PC-3 (cell line): ENCODE data around the gene TIAM2. TPM values are rescaled to one million over a fixed set of nuclear protein-coding genes. Genes with fewer than 3 reads are reported as not detected.

ENCODE experiments used
- ATAC-seq: fragments of 200-7000 bp; cut with Tn5 transposase; 2 replicates; pipeline ENCODE4 v1.9.1; 2020; ENCODE audit warnings: mild to moderate bottlenecking, moderate library complexity
- BruUV-seq: library from RNA; stranded (reverse); fragments of 400-500 nt; replicated peaks from 2 replicates; lab custom pipeline; 2021; lab: Mats Ljungman, UMichigan
- CTCF ChIA-PET: fragments of 300-600 bp; sonication (Branson Sonifier 250); formaldehyde crosslinking; loops from one replicate; lab custom pipeline; 2022; ENCODE audit warnings: antibody characterized with exemption; lab: Charles Lee
- POLR2A ChIA-PET: fragments of 300-600 bp; sonication (Branson Sonifier 250); formaldehyde crosslinking; loops from one replicate; lab custom pipeline; 2022; ENCODE audit warnings: antibody characterized with exemption; ENCODE audit not compliant: unreplicated experiment; lab: Charles Lee
- DNase-seq: peaks from one replicate; pipeline ENCODE4 v3.0.0-alpha.2; 2015
- H2AFZ ChIP-seq: fragments of 300-600 bp; sonication (generic); 2 replicates; pipeline ENCODE4 v1.6.0; 2016; ENCODE audit warnings: antibody characterized with exemption, low read length
- H3F3A ChIP-seq: fragments of 300-600 bp; sonication (generic); one replicate; pipeline ENCODE4 v1.6.0; 2017; ENCODE audit warnings: antibody characterized with exemption, low read length, control low read depth, mild to moderate bottlenecking; ENCODE audit not compliant: unreplicated experiment
- H3K27ac ChIP-seq: fragments of 300-600 bp; sonication (generic); 2 replicates; pipeline ENCODE4 v1.5.1; 2016; ENCODE audit warnings: mild to moderate bottlenecking, low read length
- H3K27me3 ChIP-seq: fragments of 300-600 bp; sonication (generic); 2 replicates; pipeline ENCODE4 v1.6.1; 2016; ENCODE audit warnings: low read length, mixed read lengths
- H3K36me3 ChIP-seq: fragments of 300-600 bp; sonication (generic); 2 replicates; pipeline ENCODE4 v1.6.1; 2016; ENCODE audit warnings: low read depth, mixed run types, low read length, mixed read lengths
- H3K4me1 ChIP-seq: fragments of 300-600 bp; sonication (generic); 2 replicates; pipeline ENCODE4 v1.5.1; 2016; ENCODE audit warnings: low read length; ENCODE audit not compliant: insufficient read depth
- H3K4me2 ChIP-seq: fragments of 300-600 bp; sonication (generic); 2 replicates; pipeline ENCODE4 v1.6.0; 2016; ENCODE audit warnings: low read length
- H3K4me3 ChIP-seq: fragments of 300-600 bp; sonication (generic); 2 replicates; pipeline ENCODE4 v1.5.1; 2016; ENCODE audit warnings: mild to moderate bottlenecking, low read length, mixed read lengths
- H3K79me2 ChIP-seq: fragments of 300-600 bp; sonication (generic); 2 replicates; pipeline ENCODE4 v1.6.1; 2017; ENCODE audit warnings: low read length, mixed read lengths
- H3K9ac ChIP-seq: fragments of 300-600 bp; sonication (generic); 2 replicates; pipeline ENCODE4 v1.6.0; 2016; ENCODE audit warnings: mild to moderate bottlenecking, low read length
- H3K9me2 ChIP-seq: fragments of 300-600 bp; sonication (generic); replicated peaks from 2 replicates; pipeline ENCODE4 v1.6.1; 2016; ENCODE audit warnings: mixed run types, low read length, mixed read lengths
- H3K9me3 ChIP-seq: fragments of 300-600 bp; sonication (generic); 2 replicates; pipeline ENCODE4 v1.6.1; 2016; ENCODE audit warnings: low read length, mixed read lengths
- H4K20me1 ChIP-seq: fragments of 300-600 bp; sonication (generic); 2 replicates; pipeline ENCODE4 v1.6.1; 2016; ENCODE audit warnings: low read length, mixed read lengths
- CTCF ChIP-seq: fragments of 300-600 bp; sonication (generic); conservative IDR thresholded peaks from 2 replicates; pipeline ENCODE4 v1.5.1; 2017; ENCODE audit warnings: antibody characterized with exemption, low read depth, mild to moderate bottlenecking, low read length
- EZH2 ChIP-seq: fragments of 300-600 bp; sonication (generic); IDR thresholded peaks from one replicate; pipeline ENCODE4 v1.6.1; 2017; ENCODE audit warnings: antibody characterized with exemption, mild to moderate bottlenecking, low read length; ENCODE audit not compliant: unreplicated experiment
- EZH2phosphoT487 ChIP-seq: fragments of 300-600 bp; sonication (generic); IDR thresholded peaks from 2 replicates; pipeline ENCODE4 v1.6.1; 2018; ENCODE audit warnings: mild to moderate bottlenecking, antibody characterized with exemption, low read length, borderline replicate concordance
- intact Hi-C: fragments of 100-400 bp; cut with micrococcal nuclease; formaldehyde crosslinking; loops from 2 replicates; pipeline ENCODE4 v1.9.0; 2023
- total RNA-seq: library from RNA; depleted of rRNA; stranded (reverse); fragments of >200 nt; gene quantifications from 2 replicates; pipeline ENCODE4 v1.2.3, GENCODE V29; 2014

TIAM2 gene
- total RNA-seq, 1 experiment from 2014 or later, result 4.5 TPM

GRCh38 chr6:155004017-155004416, 8.9 kb downstream of the TIAM2 start:
- no peaks in the 10 kb centered on the region for H4K20me1 ChIP-seq
- H3K36me3 ChIP-seq, result no peaks in the 10 kb centered on the region
- no peak overlapping the region for H3K4me3 ChIP-seq
- no peaks in the 10 kb centered on the region for H3K79me2 ChIP-seq
- H3K4me1 ChIP-seq, result no peaks in the 10 kb centered on the region
- no peaks in the 10 kb centered on the region for H3K9me2 ChIP-seq
- intact Hi-C loops, result no loop called here
- ATAC-seq (no peak), DNase-seq (no peak)
- ChIA-PET CTCF (no interaction called here), POLR2A (no interaction called here)
- no peak overlapping the region for H3K9ac ChIP-seq
- no peaks in the 10 kb centered on the region for H3K9me3 ChIP-seq
- H2AFZ ChIP-seq, result no peak overlapping the region
- H3K4me2 ChIP-seq, result no peak overlapping the region
- H3F3A ChIP-seq, result no peaks in the 10 kb centered on the region
- TF ChIP-seq CTCF (no peak), EZH2 (no peak), EZH2phosphoT487 (no peak)
- no TSS peak for BruUV-seq
- no peak overlapping the region for H3K27ac ChIP-seq
- H3K27me3 ChIP-seq, result no peaks in the 10 kb centered on the region

GRCh38 chr6:155004576-155005372, 9.7 kb downstream of the TIAM2 start:
- TF ChIP-seq CTCF, result no peak
- no peak for TF ChIP-seq EZH2
- TF ChIP-seq EZH2phosphoT487, result no peak
- H3K4me3 ChIP-seq, result no peak overlapping the region
- DNase-seq (no peak), ATAC-seq (no peak)
- no peak overlapping the region for H3K4me2 ChIP-seq
- H3K27me3 ChIP-seq, result no peaks in the 10 kb centered on the region
- H3K4me1 ChIP-seq, result no peaks in the 10 kb centered on the region
- no peaks in the 10 kb centered on the region for H3K36me3 ChIP-seq
- H3K9ac ChIP-seq, result no peak overlapping the region
- H3K79me2 ChIP-seq, result no peaks in the 10 kb centered on the region
- no peaks in the 10 kb centered on the region for H3F3A ChIP-seq
- no peaks in the 10 kb centered on the region for H3K9me2 ChIP-seq
- H3K9me3 ChIP-seq, result no peaks in the 10 kb centered on the region
- H2AFZ ChIP-seq, result no peak overlapping the region
- intact Hi-C loops, result no loop called here
- H3K27ac ChIP-seq, result no peak overlapping the region
- BruUV-seq, result no TSS peak
- POLR2A ChIA-PET, result interaction anchor here (0.6 kb wide), 1 partner anchor 222 kb away, joined by 6 read pairs; no protein-coding TSS in a partner anchor
- CTCF ChIA-PET, result no interaction called here
- no peaks in the 10 kb centered on the region for H4K20me1 ChIP-seq

GRCh38 chr6:155008625-155009024, 13.5 kb downstream of the TIAM2 start:
- H3K9ac ChIP-seq, result no peak overlapping the region
- ChIA-PET POLR2A (no interaction called here), CTCF (no interaction called here)
- H4K20me1 ChIP-seq, result no peaks in the 10 kb centered on the region
- no peaks in the 10 kb centered on the region for H3F3A ChIP-seq
- no peaks in the 10 kb centered on the region for H3K27me3 ChIP-seq
- intact Hi-C loops, result no loop called here
- TF ChIP-seq CTCF, result no peak
- TF ChIP-seq EZH2phosphoT487, result no peak
- TF ChIP-seq EZH2, result no peak
- no peak overlapping the region for H2AFZ ChIP-seq
- ATAC-seq (no peak), DNase-seq (no peak)
- no peaks in the 10 kb centered on the region for H3K9me2 ChIP-seq
- no peak overlapping the region for H3K4me2 ChIP-seq
- H3K36me3 ChIP-seq, result no peaks in the 10 kb centered on the region
- no TSS peak for BruUV-seq
- peaks cover 4% of the 10 kb centered on the region; the same call in 1 of the 2 replicates for H3K4me1 ChIP-seq
- H3K27ac ChIP-seq, result no peak overlapping the region
- H3K79me2 ChIP-seq, result no peaks in the 10 kb centered on the region
- H3K4me3 ChIP-seq, result no peak overlapping the region
- no peaks in the 10 kb centered on the region for H3K9me3 ChIP-seq
